B cell (primary cell): ENCODE data around the gene PSAT1.

Experiments
- CTCF ChIP-seq: fragments of 200-600 bp; IDR thresholded peaks from one replicate; pipeline ENCODE4 v1.8.0; 2022; ENCODE audit warnings: antibody characterized with exemption, mild to moderate bottlenecking
- EZH2 ChIP-seq: IDR thresholded peaks from 2 replicates; pipeline ENCODE4 v1.6.1; 2012; ENCODE audit warnings: borderline replicate concordance, low read depth, mild to moderate bottlenecking, moderate library complexity, low read length; ENCODE audit not compliant: insufficient read depth, poor library complexity, severe bottlenecking

DNA sequence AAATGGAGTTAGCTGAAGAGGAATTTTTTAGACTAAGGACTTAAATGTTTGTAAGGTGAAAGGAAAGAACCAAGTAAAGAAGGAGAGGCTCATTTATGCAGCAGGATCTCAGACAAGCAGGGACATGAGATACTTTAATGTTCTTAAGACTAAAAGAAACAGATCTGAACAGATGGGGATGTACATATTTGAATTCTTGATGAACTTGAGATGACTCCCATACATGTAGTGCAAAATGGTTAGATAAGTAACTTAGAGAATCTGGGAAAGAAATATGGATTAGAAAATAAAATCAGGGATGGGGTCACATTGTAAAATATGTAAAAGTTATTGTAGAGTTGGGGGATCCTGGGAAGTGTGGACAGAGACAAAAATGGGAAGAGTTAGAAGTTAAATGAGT is 27.1 kb upstream of the PSAT1 start:
- no peak for TF ChIP-seq CTCF
- no peak for TF ChIP-seq EZH2
